Panc1 (cell line): ENCODE results near the gene OTOG. TPM values are rescaled to one million over a fixed set of nuclear protein-coding genes. Genes with fewer than 3 reads are reported as not detected.

Source experiments
- ATAC-seq: fragments of 200-7000 bp; cut with Tn5 transposase; 2 replicates; pipeline ENCODE4 v1.9.1; 2020; ENCODE audit warnings: mild to moderate bottlenecking, moderate library complexity
- BruUV-seq: library from RNA; stranded (reverse); fragments of 400-500 nt; replicated peaks from 2 replicates; lab custom pipeline; 2021; lab: Mats Ljungman, UMichigan
- CTCF ChIA-PET: fragments of 300-600 bp; sonication (Branson Sonifier 250); formaldehyde crosslinking; loops from one replicate; lab custom pipeline; 2022; ENCODE audit warnings: antibody characterized with exemption; lab: Charles Lee
- POLR2A ChIA-PET: fragments of 300-600 bp; sonication (Branson Sonifier 250); formaldehyde crosslinking; loops from one replicate; lab custom pipeline; 2022; ENCODE audit warnings: antibody characterized with exemption; lab: Charles Lee
- DNase-seq: peaks from one replicate; pipeline ENCODE4 v3.0.0-alpha.2; 2010; ENCODE audit warnings: low read depth, low spot score
- H3K27ac ChIP-seq: 2 replicates; pipeline ENCODE4 v1.5.1; 2011; ENCODE audit warnings: mild to moderate bottlenecking, low read length, inconsistent platforms
- H3K27me3 ChIP-seq: fragments of 200-500 bp; sonication (Bioruptor generic); 2 replicates; pipeline ENCODE4 v1.6.0; 2014; ENCODE audit warnings: low read length, inconsistent platforms; ENCODE audit not compliant: control insufficient read depth, insufficient read depth
- H3K36me3 ChIP-seq: fragments of 200-500 bp; sonication (Bioruptor generic); 2 replicates; pipeline ENCODE4 v1.5.1; 2014; ENCODE audit warnings: inconsistent platforms, mild to moderate bottlenecking, low read length, moderate library complexity; ENCODE audit not compliant: control insufficient read depth, insufficient read depth
- H3K4me1 ChIP-seq: 2 replicates; pipeline ENCODE4 v1.5.1; 2011; ENCODE audit warnings: inconsistent platforms, mild to moderate bottlenecking, low read length, moderate library complexity; ENCODE audit not compliant: control insufficient read depth, insufficient read depth
- H3K4me3 ChIP-seq, 2 experiments: 2 replicates each; pipeline ENCODE4 v1.5.1; 2011 to 2012; ENCODE audit warnings: low read depth in 2 of 2, low read length in 2 of 2, mild to moderate bottlenecking in 2 of 2, inconsistent platforms in 1 of 2, moderate library complexity in 1 of 2
- H3K9me3 ChIP-seq: fragments of 200-500 bp; sonication (Bioruptor generic); 2 replicates; pipeline ENCODE4 v1.5.1; 2014; ENCODE audit warnings: low read depth, mild to moderate bottlenecking, inconsistent platforms, low read length, moderate library complexity; ENCODE audit not compliant: control insufficient read depth, insufficient read depth
- CTCF ChIP-seq: fragments of 450-650 bp; IDR thresholded peaks from 2 replicates; pipeline ENCODE4 v1.5.1; 2017; ENCODE audit warnings: mild to moderate bottlenecking
- POLR2AphosphoS5 ChIP-seq: IDR thresholded peaks from 2 replicates; pipeline ENCODE4 v1.6.1; 2012; ENCODE audit warnings: mild to moderate bottlenecking, low read depth, low read length, moderate library complexity
- REST ChIP-seq, 2 experiments: IDR thresholded peaks; 2 replicates each; pipeline ENCODE4 v1.6.1; 2011 to 2012; ENCODE audit warnings: low read depth in 2 of 2, control low read depth in 1 of 2, low read length in 1 of 2, mild to moderate bottlenecking in 1 of 2, moderate library complexity in 1 of 2; ENCODE audit not compliant: insufficient read depth in 1 of 2
- SIN3A ChIP-seq: IDR thresholded peaks from 2 replicates; pipeline ENCODE4 v1.6.1; 2012; ENCODE audit warnings: low read depth, mild to moderate bottlenecking, low read length, moderate library complexity, borderline replicate concordance; ENCODE audit not compliant: insufficient read depth
- TCF7L2 ChIP-seq: IDR thresholded peaks from 2 replicates; pipeline ENCODE4 v1.6.1; 2011; ENCODE audit warnings: mild to moderate bottlenecking, low read depth, low read length, inconsistent platforms
- in situ Hi-C: cut with HindIII; loops from 2 replicates; pipeline ENCODE4 v1.10.0; 2016; ENCODE audit warnings: low sequenced_read_pairs, low pct_unique_long_range_greater_than_20kb
- intact Hi-C: fragments of 100-400 bp; cut with micrococcal nuclease; formaldehyde crosslinking; loops from one replicate; pipeline ENCODE4 v1.10.0; 2022; ENCODE audit not compliant: unreplicated experiment
- total RNA-seq: library from RNA; stranded (reverse); gene quantifications from one replicate; pipeline ENCODE4 v1.2.1, GENCODE V29; 2021; ENCODE audit not compliant: unreplicated experiment

Gene OTOG
- total RNA-seq, 1 experiment from 2014 or later, result not detected

GRCh38 chr11:17506942-17507341 is 40.1 kb upstream of the OTOG start:
- no TSS peak for BruUV-seq
- Histone ChIP-seq H3K27ac (no peak overlapping the region), H3K9me3 (no peaks in the 10 kb centered on the region), H3K4me3 (no peak overlapping the region), H3K4me1 (no peaks in the 10 kb centered on the region), H3K36me3 (no peaks in the 10 kb centered on the region), H3K27me3 (no peaks in the 10 kb centered on the region; the same call in 1 of the 2 replicates)
- ChIA-PET CTCF (interaction anchor here (0.5 to 1.5 kb wide), 3 partner anchors 12 to 179 kb away, joined by 3 read pairs; no protein-coding TSS in a partner anchor), POLR2A (no interaction called here)
- DNase-seq, result no peak
- intact Hi-C loops, result loop anchor here (10.0 kb wide), 1 partner anchor 272 kb away; no protein-coding TSS in a partner anchor
- in situ Hi-C loops, result no loop called here
- no peak for TF ChIP-seq REST (IDR thresholded peaks at IDR 0.05; ENCODE audit: insufficient read depth in 1 of 2, low read depth in 2 of 2, low read length in 1 of 2)
- no peak for TF ChIP-seq SIN3A
- no peak for TF ChIP-seq TCF7L2
- no peak for TF ChIP-seq POLR2AphosphoS5
- TF ChIP-seq CTCF, result no peak
- ATAC-seq, result no peak

GRCh38 chr11:17507773-17508172 is 39.3 kb upstream of the OTOG start:
- no TSS peak for BruUV-seq
- H3K36me3 ChIP-seq, result no peaks in the 10 kb centered on the region
- intact Hi-C loops, result loop anchor here (10.0 kb wide), 1 partner anchor 273 kb away; no protein-coding TSS in a partner anchor
- no peak for DNase-seq
- in situ Hi-C loops, result no loop called here
- no peak for ATAC-seq
- no peak overlapping the region for H3K27ac ChIP-seq
- no peaks in the 10 kb centered on the region; the same call in 1 of the 2 replicates for H3K27me3 ChIP-seq
- no peak for TF ChIP-seq REST (IDR thresholded peaks at IDR 0.05; ENCODE audit: insufficient read depth in 1 of 2, low read depth in 2 of 2, low read length in 1 of 2)
- no peak for TF ChIP-seq POLR2AphosphoS5
- TF ChIP-seq SIN3A, result no peak
- TF ChIP-seq CTCF, result no peak
- no peak for TF ChIP-seq TCF7L2
- ChIA-PET POLR2A (no interaction called here), CTCF (interaction anchor here (1.2 kb wide), 1 partner anchor 12 kb away, joined by 3 read pairs; no protein-coding TSS in a partner anchor)
- no peak overlapping the region for H3K4me3 ChIP-seq
- H3K9me3 ChIP-seq, result no peaks in the 10 kb centered on the region
- H3K4me1 ChIP-seq, result no peaks in the 10 kb centered on the region
